ENCODE measurements around the gene KYAT1.

KYAT1 gene

GRCh38 chr9:128881884-128882676 lies at the start of gene KYAT1, which contains the start of gene LRRC8A:
KYAT1 (minus strand) TSS chr9:128881950; CDS start chr9:128845405, 36,545 bp downstream.
LRRC8A (plus strand) TSS chr9:128882133; CDS start chr9:128907165, 25,032 bp downstream.
- DNase-seq (ENCODE audit: low read depth, low spot score): peak; percentile 93

DNA sequence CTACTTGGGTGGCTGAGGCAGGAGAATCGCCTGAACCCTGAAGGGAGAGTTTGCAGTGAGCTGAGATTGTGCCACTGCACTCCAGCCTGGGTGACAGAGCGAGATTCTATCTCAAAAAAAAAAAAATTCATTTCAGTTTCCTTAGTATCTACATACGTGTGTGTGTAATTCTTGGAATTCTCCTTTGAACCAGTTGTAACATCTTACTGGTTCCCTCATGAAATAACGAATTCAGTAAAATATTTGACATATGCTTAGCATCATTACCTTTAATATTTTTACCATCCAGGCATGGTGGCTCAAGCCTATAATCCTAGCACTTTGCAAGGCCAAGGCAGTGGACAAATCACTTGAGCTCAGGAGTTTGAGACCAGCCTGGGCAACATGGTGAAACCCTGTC lies 47.8 kb upstream of the KYAT1 start:
- no peak for DNase-seq (ENCODE audit: low read depth, low spot score)

DNA sequence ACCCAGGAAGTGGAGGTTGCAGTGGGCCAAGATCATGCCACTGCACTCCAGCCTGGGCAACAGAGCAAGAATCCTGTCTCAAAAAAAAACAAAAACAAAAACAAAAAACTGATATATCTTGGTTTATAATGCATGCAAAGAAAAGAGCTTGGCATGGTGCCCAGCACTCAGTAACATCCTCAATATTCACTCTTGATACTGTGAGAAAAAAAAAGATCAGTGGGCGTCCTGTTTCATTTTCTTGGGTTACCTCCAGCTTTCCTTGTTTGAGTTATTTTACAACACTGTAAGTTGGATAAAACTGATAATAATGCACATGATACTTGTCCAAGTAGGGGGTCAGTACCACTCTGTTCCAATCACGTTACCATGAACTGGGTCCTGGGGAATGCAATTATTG lies 46.9 kb upstream of the KYAT1 start:
- no peak for DNase-seq (ENCODE audit: low read depth, low spot score)

DNA sequence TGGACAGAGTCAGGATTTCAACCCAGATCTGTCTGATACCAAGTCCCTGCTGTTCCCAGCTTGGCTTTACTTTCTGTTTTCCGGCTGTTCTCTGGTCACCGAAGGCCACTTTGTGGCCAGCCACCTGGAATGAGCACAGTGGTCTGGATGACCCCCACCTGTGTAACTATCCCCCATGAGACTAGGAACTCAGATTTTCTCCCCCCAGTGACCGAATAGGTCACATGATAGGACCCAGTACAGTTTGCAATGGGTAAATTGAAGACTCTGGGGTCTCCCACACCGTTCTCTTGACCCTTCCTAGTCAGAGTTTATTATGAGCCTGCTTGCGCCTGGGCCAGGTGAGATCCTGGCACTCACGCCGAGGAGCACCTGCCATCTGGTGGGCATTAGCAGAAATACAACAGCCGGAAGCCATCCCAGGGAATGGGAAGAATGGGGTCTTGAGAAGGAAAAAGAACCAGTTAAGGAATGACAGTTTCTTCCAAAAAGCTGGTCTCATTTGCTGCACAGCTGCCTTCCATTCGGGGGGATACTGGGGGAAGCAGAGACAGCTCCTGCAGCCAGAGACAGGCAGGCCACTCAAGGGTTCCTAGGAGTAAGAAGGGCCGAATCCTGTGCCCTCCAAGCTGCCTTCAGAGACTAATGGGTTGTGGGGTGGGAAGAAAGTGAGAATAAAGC lies 46.1 kb upstream of the KYAT1 start:
- DNase-seq (ENCODE audit: low read depth, low spot score): no peak

- DNase-seq (ENCODE audit: low read depth, low spot score): no peak
These were observed 41.7 kb upstream of the KYAT1 start for GRCh38 chr9:128923493-128923883.

GRCh38 chr9:128921881-128922763 lies 40.4 kb upstream of the KYAT1 start:
- peak; percentile 42 for DNase-seq (ENCODE audit: low read depth, low spot score)

DNA sequence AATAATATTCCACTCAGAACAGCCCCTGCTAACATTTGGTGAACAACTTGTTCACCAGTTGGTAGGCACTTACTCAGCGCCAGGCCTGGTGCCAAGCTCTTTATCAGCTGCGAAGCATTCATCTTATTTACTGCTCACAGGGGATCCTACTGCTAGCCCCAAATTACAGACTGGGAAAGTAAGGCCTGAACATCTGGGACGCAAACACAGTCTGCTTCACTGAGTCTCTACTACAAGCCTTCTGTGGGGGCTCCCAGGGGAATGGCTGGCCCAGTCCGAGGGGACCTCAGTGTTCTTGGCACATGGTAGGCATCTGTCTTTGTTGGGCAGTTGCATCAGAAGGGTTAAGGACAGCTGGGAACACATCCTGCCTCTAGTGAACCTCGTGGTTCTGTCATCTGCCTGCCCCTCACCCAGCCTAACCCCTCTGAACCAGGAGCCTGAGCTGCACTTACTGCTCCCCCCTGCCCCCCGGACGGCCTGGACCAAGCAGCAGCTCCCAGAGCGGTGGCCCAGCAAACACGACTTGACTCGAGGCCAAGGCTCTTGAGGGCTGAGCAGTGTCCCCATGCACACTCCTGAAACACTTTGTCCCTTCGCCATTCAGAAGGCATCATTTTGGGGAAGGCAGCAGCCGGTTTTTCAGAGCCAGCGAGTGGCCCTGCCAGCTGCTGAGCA lies 38.8 kb upstream of the KYAT1 start, which contains the start of gene PHYHD1:
Gene PHYHD1 (plus strand): TSS at position 602 of the 678 bp plus-strand sequence. CDS start 1,342 bp downstream, outside the sequence.
- no peak for DNase-seq (ENCODE audit: low read depth, low spot score)

DNA sequence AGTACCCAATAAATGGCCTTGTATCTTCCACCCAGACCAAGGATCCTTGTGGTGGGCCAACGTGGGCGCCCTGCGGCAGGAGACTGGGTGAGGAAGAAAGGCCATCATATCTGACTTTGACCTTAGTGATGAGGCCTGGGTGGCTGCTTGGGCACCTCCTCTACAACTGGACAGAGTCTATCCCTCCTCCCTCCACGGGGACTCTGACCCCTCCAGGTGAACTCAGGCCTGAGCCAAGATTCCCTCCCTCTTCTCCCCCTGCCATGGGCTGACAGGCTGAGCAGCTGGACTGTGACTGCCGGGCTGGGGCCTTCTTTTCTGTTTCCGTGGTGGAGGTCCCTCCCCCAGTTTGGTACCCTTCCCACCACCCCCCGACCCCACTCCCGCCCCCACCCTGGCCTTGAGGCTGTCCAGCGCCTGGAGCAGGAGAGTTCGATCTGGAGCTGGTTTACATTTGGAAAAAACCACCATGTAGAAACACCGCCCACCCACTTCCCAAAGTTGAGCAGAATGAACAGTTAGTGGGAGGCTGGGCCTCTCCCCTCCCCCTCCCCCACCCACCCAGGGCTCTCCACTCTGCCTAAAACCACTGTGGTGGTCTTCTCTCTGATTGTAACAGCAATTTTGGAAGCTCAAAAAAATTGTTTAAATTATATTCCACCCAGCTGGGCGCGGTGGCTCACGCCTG lies 37.8 kb upstream of the KYAT1 start:
- DNase-seq (ENCODE audit: low read depth, low spot score): no peak

GRCh38 chr9:128918921-128919320 lies 37.2 kb upstream of the KYAT1 start:
- DNase-seq (ENCODE audit: low read depth, low spot score): no peak

DNA sequence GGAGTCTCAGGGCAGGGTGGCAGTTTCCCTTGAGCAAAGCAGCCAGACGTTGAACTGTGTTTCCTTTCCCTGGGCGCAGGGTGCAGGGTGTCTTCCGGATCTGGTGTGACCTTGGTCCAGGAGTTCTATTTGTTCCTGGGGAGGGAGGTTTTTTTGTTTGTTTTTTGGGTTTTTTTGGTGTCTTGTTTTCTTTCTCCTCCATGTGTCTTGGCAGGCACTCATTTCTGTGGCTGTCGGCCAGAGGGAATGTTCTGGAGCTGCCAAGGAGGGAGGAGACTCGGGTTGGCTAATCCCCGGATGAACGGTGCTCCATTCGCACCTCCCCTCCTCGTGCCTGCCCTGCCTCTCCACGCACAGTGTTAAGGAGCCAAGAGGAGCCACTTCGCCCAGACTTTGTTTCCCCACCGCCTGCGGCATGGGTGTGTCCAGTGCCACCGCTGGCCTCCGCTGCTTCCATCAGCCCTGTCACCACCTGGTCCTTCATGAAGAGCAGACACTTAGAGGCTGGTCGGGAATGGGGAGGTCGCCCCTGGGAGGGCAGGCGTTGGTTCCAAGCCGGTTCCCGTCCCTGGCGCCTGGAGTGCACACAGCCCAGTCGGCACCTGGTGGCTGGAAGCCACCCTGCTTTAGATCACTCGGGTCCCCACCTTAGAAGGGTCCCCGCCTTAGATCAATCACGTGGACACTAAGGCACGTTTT lies 35.5 kb upstream of the KYAT1 start:
- DNase-seq (ENCODE audit: low read depth, low spot score): no peak

- no peak for DNase-seq (ENCODE audit: low read depth, low spot score)
These were observed 35.0 kb upstream of the KYAT1 start for GRCh38 chr9:128916745-128917144.

DNA sequence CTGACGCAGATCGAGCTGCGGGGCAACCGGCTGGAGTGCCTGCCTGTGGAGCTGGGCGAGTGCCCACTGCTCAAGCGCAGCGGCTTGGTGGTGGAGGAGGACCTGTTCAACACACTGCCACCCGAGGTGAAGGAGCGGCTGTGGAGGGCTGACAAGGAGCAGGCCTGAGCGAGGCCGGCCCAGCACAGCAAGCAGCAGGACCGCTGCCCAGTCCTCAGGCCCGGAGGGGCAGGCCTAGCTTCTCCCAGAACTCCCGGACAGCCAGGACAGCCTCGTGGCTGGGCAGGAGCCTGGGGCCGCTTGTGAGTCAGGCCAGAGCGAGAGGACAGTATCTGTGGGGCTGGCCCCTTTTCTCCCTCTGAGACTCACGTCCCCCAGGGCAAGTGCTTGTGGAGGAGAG lies 34.5 kb upstream of the KYAT1 start:
- DNase-seq (ENCODE audit: low read depth, low spot score): no peak

- DNase-seq (ENCODE audit: low read depth, low spot score): no peak
These were observed 32.4 kb upstream of the KYAT1 start for GRCh38 chr9:128913995-128914772.

- DNase-seq (ENCODE audit: low read depth, low spot score): no peak
These were observed 31.5 kb upstream of the KYAT1 start for GRCh38 chr9:128913048-128913900.

GRCh38 chr9:128912270-128912853 lies 30.6 kb upstream of the KYAT1 start:
- DNase-seq (ENCODE audit: low read depth, low spot score): no peak

DNA sequence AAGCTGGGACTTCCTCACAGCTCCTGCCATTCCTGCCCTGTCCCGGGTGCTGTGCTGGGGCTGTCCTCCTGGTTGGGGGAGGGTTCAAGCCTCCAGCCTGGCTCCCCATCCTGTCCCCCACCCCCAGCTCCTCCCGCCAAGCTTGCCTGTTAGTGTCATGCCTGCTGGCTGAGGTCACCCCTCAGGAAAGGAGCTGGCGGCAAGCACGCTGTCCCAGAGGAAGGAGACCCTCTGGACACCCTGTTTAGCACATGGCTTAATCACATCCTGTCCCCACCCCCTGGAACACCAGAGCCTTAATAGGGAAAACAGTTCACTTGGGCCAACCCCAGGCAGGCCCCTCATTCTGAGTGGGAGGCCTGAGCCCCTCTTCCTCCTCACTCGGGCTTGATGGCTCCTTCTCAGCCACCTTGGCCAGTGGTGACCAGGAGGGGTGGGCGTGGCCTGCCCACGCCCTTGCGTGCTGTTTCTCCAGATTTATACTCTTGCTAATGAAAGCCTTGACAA lies 29.8 kb upstream of the KYAT1 start:
- DNase-seq (ENCODE audit: low read depth, low spot score): no peak

DNA sequence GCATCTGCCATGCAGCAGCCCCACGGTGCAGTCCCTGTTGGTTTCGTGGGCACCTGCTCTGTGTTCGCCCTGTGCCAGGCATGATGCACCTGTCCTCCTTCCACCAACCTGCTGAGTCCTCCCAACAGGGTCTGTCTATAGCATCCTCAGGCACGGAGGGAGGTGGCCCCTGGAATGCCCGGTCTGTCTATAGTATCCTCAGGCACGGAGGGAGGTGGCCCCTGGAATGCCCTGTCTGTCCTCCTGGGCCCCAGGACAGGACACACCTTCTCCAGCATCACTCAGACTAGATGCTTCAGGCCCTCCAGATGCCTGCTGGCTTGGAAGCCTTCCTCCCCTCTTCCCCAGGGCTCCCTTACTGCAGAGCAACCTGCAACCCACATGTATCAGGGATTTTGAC lies 29.2 kb upstream of the KYAT1 start:
- no peak for DNase-seq (ENCODE audit: low read depth, low spot score)

- no peak for DNase-seq (ENCODE audit: low read depth, low spot score)
These were observed 28.1 kb upstream of the KYAT1 start for GRCh38 chr9:128909859-128910258.
